BJ (cell line): Measurements from ENCODE around the gene CACNA2D4. TPM values are rescaled to one million over a fixed set of nuclear protein-coding genes. Genes with fewer than 3 reads are reported as not detected.

ENCODE experiments used
- CTCF ChIA-PET: fragments of 350-600 bp; formaldehyde crosslinking; extraction: SDS; loops from one replicate; lab custom pipeline; 2021; ENCODE audit warnings: antibody characterized with exemption, inconsistent platforms; lab: Yijun Ruan, JAX
- POLR2A ChIA-PET: fragments of 300-600 bp; sonication (Branson Sonifier 250); formaldehyde crosslinking; extraction: SDS; loops from one replicate; lab custom pipeline; 2021; ENCODE audit warnings: antibody characterized with exemption; lab: Charles Lee
- DNase-seq: peaks from one replicate; pipeline ENCODE4 v3.0.0-alpha.2; 2011; ENCODE audit warnings: low read depth
- H3K27me3 ChIP-seq: 2 replicates; pipeline ENCODE4 v1.6.0; 2011; ENCODE audit warnings: low read length; ENCODE audit not compliant: control insufficient read depth, insufficient read depth
- H3K36me3 ChIP-seq: 2 replicates; pipeline ENCODE4 v1.5.1; 2011; ENCODE audit warnings: low read length; ENCODE audit not compliant: control insufficient read depth, insufficient read depth
- H3K4me3 ChIP-seq: 2 replicates; pipeline ENCODE4 v1.5.1; 2011; ENCODE audit warnings: low read depth, mild to moderate bottlenecking, control low read depth, low read length
- polyA plus RNA-seq: library from polyadenylated mRNA; depleted of rRNA; stranded (reverse); fragments of >200 nt; gene quantifications from 2 replicates; pipeline ENCODE4 v1.2.3, GENCODE V29; 2011
- TF ChIP-seq, protein P1 (sequence below): IDR thresholded peaks from 2 replicates; pipeline ENCODE4 v1.5.1; 2011; ENCODE audit warnings: low read depth, mild to moderate bottlenecking, control low read depth, inconsistent platforms, low read length, moderate library complexity; ENCODE audit not compliant: insufficient read depth

Gene CACNA2D4
- polyA plus RNA-seq, 1 experiment = 0.39 TPM

DNA sequence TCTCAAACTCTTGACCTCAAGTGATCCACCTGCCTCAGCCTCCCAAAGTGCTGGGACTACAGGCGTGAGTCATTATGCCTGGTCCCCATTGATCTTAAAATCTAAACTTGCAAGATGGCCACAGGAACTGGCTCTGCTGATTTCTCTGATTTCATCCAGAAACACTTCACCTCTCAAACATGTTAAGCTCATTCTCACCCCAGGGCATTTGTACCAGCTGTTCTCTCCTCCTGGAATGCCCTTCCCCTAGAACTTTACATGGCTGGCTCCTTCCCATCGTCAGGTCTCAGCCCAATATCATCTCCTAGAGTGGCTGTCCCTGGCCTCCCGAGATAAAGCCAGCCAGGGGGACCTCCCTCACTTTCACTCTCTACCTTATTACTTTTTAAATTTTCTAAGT, 103.3 kb downstream of the CACNA2D4 start:
- no peak for DNase-seq
- TF ChIP-seq, protein P1, sequence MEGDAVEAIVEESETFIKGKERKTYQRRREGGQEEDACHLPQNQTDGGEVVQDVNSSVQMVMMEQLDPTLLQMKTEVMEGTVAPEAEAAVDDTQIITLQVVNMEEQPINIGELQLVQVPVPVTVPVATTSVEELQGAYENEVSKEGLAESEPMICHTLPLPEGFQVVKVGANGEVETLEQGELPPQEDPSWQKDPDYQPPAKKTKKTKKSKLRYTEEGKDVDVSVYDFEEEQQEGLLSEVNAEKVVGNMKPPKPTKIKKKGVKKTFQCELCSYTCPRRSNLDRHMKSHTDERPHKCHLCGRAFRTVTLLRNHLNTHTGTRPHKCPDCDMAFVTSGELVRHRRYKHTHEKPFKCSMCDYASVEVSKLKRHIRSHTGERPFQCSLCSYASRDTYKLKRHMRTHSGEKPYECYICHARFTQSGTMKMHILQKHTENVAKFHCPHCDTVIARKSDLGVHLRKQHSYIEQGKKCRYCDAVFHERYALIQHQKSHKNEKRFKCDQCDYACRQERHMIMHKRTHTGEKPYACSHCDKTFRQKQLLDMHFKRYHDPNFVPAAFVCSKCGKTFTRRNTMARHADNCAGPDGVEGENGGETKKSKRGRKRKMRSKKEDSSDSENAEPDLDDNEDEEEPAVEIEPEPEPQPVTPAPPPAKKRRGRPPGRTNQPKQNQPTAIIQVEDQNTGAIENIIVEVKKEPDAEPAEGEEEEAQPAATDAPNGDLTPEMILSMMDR = no peak
- H3K4me3 ChIP-seq = no peak overlapping the region
- ChIA-PET CTCF (interaction anchor here (1.3 to 1.5 kb wide), 3 partner anchors 8 to 162 kb away, joined by 3 to 5 read pairs (median 3); no protein-coding TSS in a partner anchor), POLR2A (no interaction called here)
- H3K36me3 ChIP-seq = no peaks in the 10 kb centered on the region
- H3K27me3 ChIP-seq = peaks cover 22% of the 10 kb centered on the region

DNA sequence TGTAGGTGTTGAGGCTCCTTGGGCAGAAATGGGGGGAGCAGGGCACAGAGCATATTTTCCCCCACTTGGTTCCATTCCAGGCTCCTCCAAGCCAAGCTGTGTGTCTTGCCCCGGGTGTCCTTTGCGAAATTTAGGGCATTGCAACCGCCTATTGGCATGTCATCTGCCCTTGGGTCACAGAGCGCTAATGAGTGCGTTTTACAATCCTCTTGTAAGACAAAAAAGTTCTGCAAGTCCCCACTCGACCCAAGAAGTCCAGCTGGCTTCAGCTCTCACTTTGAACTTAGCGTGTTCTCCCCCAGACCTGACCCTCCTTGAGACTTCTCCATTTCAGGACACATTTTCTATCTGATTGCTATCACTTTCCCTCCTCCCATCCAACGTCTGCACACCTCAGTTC, 104.2 kb downstream of the CACNA2D4 start:
- TF ChIP-seq, protein P1 = no peak

DNA sequence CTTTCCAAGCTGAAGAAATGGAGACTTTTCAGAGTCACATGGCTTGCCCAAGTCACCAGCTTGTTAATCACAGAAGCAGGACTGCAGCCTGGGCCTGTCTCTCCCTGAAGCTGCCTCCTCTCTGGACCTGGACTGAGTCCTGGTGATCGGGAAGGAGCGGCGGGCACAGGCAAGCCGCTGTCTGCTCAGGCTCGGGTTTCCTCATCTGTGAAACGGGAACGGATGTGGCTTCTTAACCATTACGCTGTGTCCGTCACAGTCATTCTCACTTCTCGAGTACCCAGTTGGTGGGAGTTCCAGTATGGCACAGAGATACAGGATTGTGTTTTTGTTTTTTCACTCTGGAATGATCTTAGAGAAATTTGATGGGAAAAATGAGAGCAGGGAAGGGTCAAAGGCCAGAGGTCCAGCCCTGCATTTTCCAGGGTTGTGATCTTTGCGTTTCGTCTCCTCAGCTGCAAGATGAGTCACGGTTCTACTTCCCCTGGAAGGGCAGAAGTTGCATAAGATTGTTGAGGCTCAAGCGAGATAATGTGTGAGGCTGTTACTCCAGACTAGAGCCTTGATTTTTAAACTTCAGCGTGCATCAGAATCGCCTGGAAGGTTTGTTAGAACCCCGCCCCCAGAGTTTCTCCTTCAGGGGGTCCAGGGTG, 105.7 kb downstream of the CACNA2D4 start:
- TF ChIP-seq, protein P1 = no peak
- DNase-seq = no peak
- Histone ChIP-seq H3K27me3 (peaks cover 15% of the 10 kb centered on the region), H3K36me3 (no peaks in the 10 kb centered on the region), H3K4me3 (no peak overlapping the region)
- ChIA-PET CTCF (interaction anchor here (1.3 to 2.2 kb wide), 2 partner anchors 14 to 16 kb away, joined by 3 to 4 read pairs; no protein-coding TSS in a partner anchor), POLR2A (no interaction called here)

More for the DNA sequence above, 104.2 kb downstream of the CACNA2D4 start:
- CTCF ChIA-PET = interaction anchor here (1.3 to 1.5 kb wide), 3 partner anchors 9 to 161 kb away, joined by 3 to 5 read pairs (median 3); no protein-coding TSS in a partner anchor
- no peak for DNase-seq
- Histone ChIP-seq H3K36me3 (no peaks in the 10 kb centered on the region), H3K4me3 (no peak overlapping the region), H3K27me3 (peaks cover 18% of the 10 kb centered on the region)
- POLR2A ChIA-PET = no interaction called here

DNA sequence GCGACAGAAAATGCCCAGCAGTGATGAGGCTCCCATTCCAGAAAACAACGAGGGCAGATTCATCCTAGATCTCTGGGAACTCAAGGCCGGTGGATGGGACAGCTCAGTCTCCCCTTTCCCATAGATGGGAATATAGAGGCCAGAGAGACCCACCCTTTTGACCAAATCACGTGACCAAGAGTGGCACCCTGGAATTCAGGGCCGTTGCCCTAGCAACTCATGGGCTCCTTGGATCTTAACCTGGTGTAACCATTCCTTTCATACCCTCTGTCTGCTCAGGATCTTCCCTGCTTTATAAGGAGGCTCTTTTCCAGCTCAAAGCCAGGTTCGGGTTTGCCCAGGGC, 106.5 kb downstream of the CACNA2D4 start:
- no peak for DNase-seq
- ChIA-PET POLR2A (no interaction called here), CTCF (interaction anchor here (1.3 to 2.2 kb wide), 2 partner anchors 13 to 15 kb away, joined by 3 to 4 read pairs; no protein-coding TSS in a partner anchor)
- Histone ChIP-seq H3K27me3 (peaks cover 15% of the 10 kb centered on the region), H3K4me3 (no peak overlapping the region), H3K36me3 (no peaks in the 10 kb centered on the region)
- TF ChIP-seq, protein P1 = no peak

DNA sequence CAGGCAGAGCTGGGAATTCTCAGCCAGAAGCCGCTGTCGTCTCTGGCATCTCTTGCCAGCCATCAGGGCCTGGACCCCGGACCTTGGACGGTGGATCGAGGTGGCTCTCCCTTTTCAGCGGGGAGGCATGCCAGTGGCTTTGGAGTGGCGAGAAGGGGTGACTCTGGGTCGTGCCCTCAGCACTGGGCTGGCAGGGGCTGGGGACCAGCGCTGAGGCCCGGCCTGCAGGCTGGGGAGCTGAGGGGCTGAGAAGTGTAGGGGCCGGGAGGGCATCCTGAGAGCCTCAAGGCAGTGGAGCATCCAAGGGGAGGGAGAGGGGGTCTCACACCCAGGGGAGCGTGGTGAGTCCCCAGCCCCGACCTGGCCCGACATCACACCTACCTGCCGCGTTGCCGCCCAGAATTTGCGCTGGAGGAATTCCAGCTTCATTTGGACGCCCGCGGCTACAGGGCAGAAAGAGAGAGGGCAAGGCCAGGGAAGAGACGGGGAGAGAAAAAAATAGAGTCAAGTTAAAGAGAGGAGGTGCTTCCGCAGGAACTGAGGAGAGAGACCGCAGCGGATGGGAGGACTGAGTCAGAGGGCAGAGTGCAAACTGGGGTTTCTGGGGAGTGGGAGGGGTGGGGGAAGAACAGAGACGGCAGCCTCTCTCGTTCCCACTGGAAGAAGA, 107.0 kb downstream of the CACNA2D4 start:
- TF ChIP-seq, protein P1 = no peak
- CTCF ChIA-PET = interaction anchor here (0.6 to 2.2 kb wide), 3 partner anchors 13 to 54 kb away, joined by 3 to 4 read pairs (median 3); no protein-coding TSS in a partner anchor
- DNase-seq = no peak

More for the DNA sequence above, 107.0 kb downstream of the CACNA2D4 start:
- Histone ChIP-seq H3K27me3 (peaks cover 12% of the 10 kb centered on the region), H3K4me3 (no peak overlapping the region), H3K36me3 (no peaks in the 10 kb centered on the region)
- POLR2A ChIA-PET = no interaction called here
